Brain microvascular endothelial cell (primary cell): ENCODE data around the gene LRMDA.

Experiments used
- DNase-seq: peaks from one replicate; pipeline ENCODE4 v3.0.0-alpha.2; 2020
- H3K27ac ChIP-seq: fragments of 250-450 bp; sonication (Bioruptor Pico); 2 replicates; pipeline ENCODE4 v1.5.1; 2020; ENCODE audit warnings: mild to moderate bottlenecking, moderate library complexity
- H3K27me3 ChIP-seq: fragments of 250-450 bp; sonication (Bioruptor Pico); replicated peaks from 2 replicates; pipeline ENCODE4 v1.5.1; 2020; ENCODE audit warnings: mild to moderate bottlenecking
- H3K36me3 ChIP-seq: fragments of 250-450 bp; sonication (Bioruptor Pico); replicated peaks from 2 replicates; pipeline ENCODE4 v1.5.1; 2020; ENCODE audit warnings: mild to moderate bottlenecking
- H3K4me3 ChIP-seq: 2 replicates; pipeline ENCODE4 v1.5.1; 2011; ENCODE audit warnings: low read depth, mild to moderate bottlenecking, control low read depth, low read length, moderate library complexity
- CTCF ChIP-seq: IDR thresholded peaks from 2 replicates; pipeline ENCODE4 v1.5.1; 2011; ENCODE audit warnings: low read depth, mild to moderate bottlenecking, moderate library complexity, low read length, control low read depth, inconsistent platforms; ENCODE audit errors: missing control alignments
- in situ Hi-C: cut with HindIII; loops from 2 replicates; pipeline ENCODE4 v1.10.0; 2017; ENCODE audit warnings: low sequenced_read_pairs, low pct_ligation_motif_present

LRMDA gene

GRCh38 chr10:76558586-76558985, 1127.2 kb downstream of the LRMDA start:
- no peak for TF ChIP-seq CTCF
- Histone ChIP-seq H3K4me3 (no peak overlapping the region), H3K36me3 (no peaks in the 10 kb centered on the region), H3K27ac (no peak overlapping the region), H3K27me3 (no peaks in the 10 kb centered on the region)
- in situ Hi-C loops, result no loop called here
- DNase-seq, result peak; percentile 52

- DNase-seq, result no peak
- H3K27ac ChIP-seq, result no peak overlapping the region
- in situ Hi-C loops, result no loop called here
Observed at GRCh38 chr10:76558996-76559891, 1127.8 kb downstream of the LRMDA start.

GRCh38 chr10:76559892-76560220, 1128.4 kb downstream of the LRMDA start:
- DNase-seq, result no peak
- in situ Hi-C loops, result no loop called here

More at GRCh38 chr10:76558996-76559891, 1127.8 kb downstream of the LRMDA start:
- H3K36me3 ChIP-seq, result no peaks in the 10 kb centered on the region
- no peak for TF ChIP-seq CTCF
- no peak overlapping the region for H3K4me3 ChIP-seq
- H3K27me3 ChIP-seq, result no peaks in the 10 kb centered on the region

GRCh38 chr10:76560338-76560737, 1128.9 kb downstream of the LRMDA start:
- H3K4me3 ChIP-seq, result no peak overlapping the region
- in situ Hi-C loops, result no loop called here
- no peak overlapping the region for H3K27ac ChIP-seq
- no peaks in the 10 kb centered on the region for H3K36me3 ChIP-seq
- no peak for TF ChIP-seq CTCF
- H3K27me3 ChIP-seq, result no peaks in the 10 kb centered on the region
- no peak for DNase-seq

More at GRCh38 chr10:76559892-76560220, 1128.4 kb downstream of the LRMDA start:
- TF ChIP-seq CTCF, result no peak
- Histone ChIP-seq H3K4me3 (no peak overlapping the region), H3K27ac (no peak overlapping the region), H3K36me3 (no peaks in the 10 kb centered on the region), H3K27me3 (no peaks in the 10 kb centered on the region)

- Histone ChIP-seq H3K4me3 (no peak overlapping the region), H3K36me3 (no peaks in the 10 kb centered on the region), H3K27ac (no peak overlapping the region), H3K27me3 (no peaks in the 10 kb centered on the region)
- DNase-seq, result no peak
- TF ChIP-seq CTCF, result no peak
- in situ Hi-C loops, result no loop called here
Observed at GRCh38 chr10:76563286-76563685, 1131.9 kb downstream of the LRMDA start.
